ENCODE measurements around the gene MAP1B. TPM values are rescaled to one million over a fixed set of nuclear protein-coding genes. Genes with fewer than 3 reads are reported as not detected.

Gene MAP1B
- total and polyA plus RNA-seq, 2 experiments from 2014 or later: 82.4 to 115 TPM

- WGBS (ENCODE audit: low lambda C conversion rate, missing lambda C conversion rate): 95% methylated on average over 5 of the region's 5 CpGs
- no peaks in the 10 kb centered on the region for H3K36me3 ChIP-seq (replicated peaks; ENCODE audit: insufficient read depth, low read depth)
- TF ChIP-seq EZH2phosphoT487 (IDR thresholded peaks at IDR 0.05; ENCODE audit: low read depth, severe bottlenecking, unreplicated experiment): no peak
- no peak for TF ChIP-seq EZH2 (IDR thresholded peaks at IDR 0.05; ENCODE audit: borderline replicate concordance)
- TF ChIP-seq, protein P1, sequence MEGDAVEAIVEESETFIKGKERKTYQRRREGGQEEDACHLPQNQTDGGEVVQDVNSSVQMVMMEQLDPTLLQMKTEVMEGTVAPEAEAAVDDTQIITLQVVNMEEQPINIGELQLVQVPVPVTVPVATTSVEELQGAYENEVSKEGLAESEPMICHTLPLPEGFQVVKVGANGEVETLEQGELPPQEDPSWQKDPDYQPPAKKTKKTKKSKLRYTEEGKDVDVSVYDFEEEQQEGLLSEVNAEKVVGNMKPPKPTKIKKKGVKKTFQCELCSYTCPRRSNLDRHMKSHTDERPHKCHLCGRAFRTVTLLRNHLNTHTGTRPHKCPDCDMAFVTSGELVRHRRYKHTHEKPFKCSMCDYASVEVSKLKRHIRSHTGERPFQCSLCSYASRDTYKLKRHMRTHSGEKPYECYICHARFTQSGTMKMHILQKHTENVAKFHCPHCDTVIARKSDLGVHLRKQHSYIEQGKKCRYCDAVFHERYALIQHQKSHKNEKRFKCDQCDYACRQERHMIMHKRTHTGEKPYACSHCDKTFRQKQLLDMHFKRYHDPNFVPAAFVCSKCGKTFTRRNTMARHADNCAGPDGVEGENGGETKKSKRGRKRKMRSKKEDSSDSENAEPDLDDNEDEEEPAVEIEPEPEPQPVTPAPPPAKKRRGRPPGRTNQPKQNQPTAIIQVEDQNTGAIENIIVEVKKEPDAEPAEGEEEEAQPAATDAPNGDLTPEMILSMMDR (IDR thresholded peaks at IDR 0.05; ENCODE audit: poor library complexity): no peak
These were observed 90.1 kb downstream of the MAP1B start for GRCh38 chr5:72197393-72197792.

GRCh38 chr5:72199681-72200080 lies 92.4 kb downstream of the MAP1B start:
- Histone ChIP-seq H3K27ac (no peak overlapping the region), H3K9me3 (ENCODE audit: low read depth) (no peaks in the 10 kb centered on the region), H3K79me2 (no peaks in the 10 kb centered on the region), H3K4me3 (no peak overlapping the region), H3K27me3 (no peaks in the 10 kb centered on the region), H3K4me1 (ENCODE audit: insufficient read depth) (no peaks in the 10 kb centered on the region), H3K4me2 (no peak overlapping the region), H2AFZ (no peak overlapping the region), H3K36me3 (replicated peaks; ENCODE audit: insufficient read depth, low read depth) (no peaks in the 10 kb centered on the region), H3K9me2 (replicated peaks; ENCODE audit: insufficient read depth) (no peaks in the 10 kb centered on the region), H4K20me1 (ENCODE audit: insufficient read depth, poor library complexity, severe bottlenecking) (no peaks in the 10 kb centered on the region)
- 97% methylated on average over 15 of the region's 15 CpGs for WGBS (ENCODE audit: low lambda C conversion rate, missing lambda C conversion rate)
- no peak for DNase-seq (ENCODE audit: low spot score)
- TF ChIP-seq EZH2phosphoT487 (IDR thresholded peaks at IDR 0.05; ENCODE audit: low read depth, severe bottlenecking, unreplicated experiment) (no peak), EZH2 (IDR thresholded peaks at IDR 0.05; ENCODE audit: borderline replicate concordance) (no peak)
- TF ChIP-seq, protein P1 (IDR thresholded peaks at IDR 0.05; ENCODE audit: poor library complexity): no peak

More at GRCh38 chr5:72197393-72197792, 90.1 kb downstream of the MAP1B start:
- H2AFZ ChIP-seq: no peak overlapping the region
- H4K20me1 ChIP-seq (ENCODE audit: insufficient read depth, poor library complexity, severe bottlenecking): no peaks in the 10 kb centered on the region
- no peak for DNase-seq (ENCODE audit: low spot score)
- no peak overlapping the region for H3K27ac ChIP-seq
- no peaks in the 10 kb centered on the region for H3K9me2 ChIP-seq (replicated peaks; ENCODE audit: insufficient read depth)
- H3K9me3 ChIP-seq (ENCODE audit: low read depth): no peaks in the 10 kb centered on the region
- no peaks in the 10 kb centered on the region for H3K79me2 ChIP-seq
- H3K4me1 ChIP-seq (ENCODE audit: insufficient read depth): no peaks in the 10 kb centered on the region
- no peak overlapping the region for H3K4me2 ChIP-seq
- no peak overlapping the region for H3K4me3 ChIP-seq
- no peaks in the 10 kb centered on the region for H3K27me3 ChIP-seq

DNA sequence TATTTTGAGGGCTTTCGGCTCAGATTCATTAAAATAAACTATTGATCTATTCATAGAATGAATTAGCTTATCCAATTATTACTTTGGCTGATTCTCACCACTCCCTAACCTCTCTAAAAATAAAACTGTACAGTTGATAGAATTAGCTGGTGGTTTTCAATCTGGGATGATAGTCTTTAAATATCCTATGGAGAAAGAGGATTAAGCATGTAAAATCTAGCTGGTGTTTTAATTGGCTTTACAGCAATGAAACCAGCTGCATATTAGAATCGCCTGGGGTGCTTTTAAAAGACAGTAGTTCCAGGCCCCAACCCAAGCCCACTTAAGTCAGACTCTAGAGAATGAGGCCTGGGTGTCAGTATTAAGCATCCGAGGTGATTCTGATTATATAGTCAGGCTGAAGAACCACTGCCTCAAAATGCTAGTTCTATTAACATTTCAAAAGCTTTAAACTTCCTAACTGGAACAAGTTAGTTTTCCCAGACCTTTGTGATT lies 95.1 kb downstream of the MAP1B start:
- H4K20me1 ChIP-seq (ENCODE audit: insufficient read depth, poor library complexity, severe bottlenecking): no peaks in the 10 kb centered on the region
- no peaks in the 10 kb centered on the region for H3K9me2 ChIP-seq (replicated peaks; ENCODE audit: insufficient read depth)
- no peak for DNase-seq (ENCODE audit: low spot score)
- H3K4me2 ChIP-seq: no peak overlapping the region
- no peaks in the 10 kb centered on the region for H3K79me2 ChIP-seq
- WGBS (ENCODE audit: low lambda C conversion rate, missing lambda C conversion rate): 96% methylated on average over 3 of the region's 3 CpGs
- H2AFZ ChIP-seq: no peak overlapping the region
- no peaks in the 10 kb centered on the region for H3K4me1 ChIP-seq (ENCODE audit: insufficient read depth)
- H3K4me3 ChIP-seq: no peak overlapping the region
- H3K27ac ChIP-seq: no peak overlapping the region
- no peaks in the 10 kb centered on the region for H3K9me3 ChIP-seq (ENCODE audit: low read depth)
- TF ChIP-seq EZH2 (IDR thresholded peaks at IDR 0.05; ENCODE audit: borderline replicate concordance) (no peak), EZH2phosphoT487 (IDR thresholded peaks at IDR 0.05; ENCODE audit: low read depth, severe bottlenecking, unreplicated experiment) (no peak)
- TF ChIP-seq, protein P1 (IDR thresholded peaks at IDR 0.05; ENCODE audit: poor library complexity): no peak
- no peaks in the 10 kb centered on the region for H3K36me3 ChIP-seq (replicated peaks; ENCODE audit: insufficient read depth, low read depth)
- H3K27me3 ChIP-seq: no peaks in the 10 kb centered on the region

Data from hepatocyte (in vitro differentiated cells).